ENCODE data around the gene ECHDC3. TPM values are rescaled to one million over a fixed set of nuclear protein-coding genes. Genes with fewer than 3 reads are reported as not detected.

Gene ECHDC3
- total RNA-seq, 1 donor, result 1.3 TPM

DNA sequence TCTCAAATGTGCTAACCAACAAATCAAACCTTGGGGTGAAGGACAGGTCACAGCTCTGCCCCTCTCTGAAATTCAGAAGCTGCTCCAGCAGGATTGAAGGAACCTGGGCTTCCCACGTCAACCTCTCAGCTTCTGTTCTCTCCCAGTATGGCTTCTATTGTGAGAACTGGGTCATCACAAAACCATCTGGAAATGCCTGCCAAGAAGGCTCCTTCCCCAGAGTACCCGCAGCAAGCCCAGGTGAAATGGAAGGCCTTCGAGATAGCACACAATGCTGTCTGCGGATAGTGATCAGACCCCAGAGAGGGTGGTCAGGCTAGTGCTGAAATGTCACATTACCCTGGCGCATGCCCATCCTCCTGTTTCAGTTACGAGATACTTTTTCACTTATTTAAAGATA, 64.5 kb downstream of the ECHDC3 start:
- no peak overlapping the region for H3K4me3 ChIP-seq (ENCODE audit: low read depth, low read length)
- no peak for TF ChIP-seq CTCF (IDR thresholded peaks at IDR 0.05; ENCODE audit: insufficient read depth, low read depth, low read length)
- no peak for DNase-seq (ENCODE audit: low read depth)

GRCh38 chr10:11808808-11809207, 66.6 kb downstream of the ECHDC3 start:
- no peak overlapping the region for H3K4me3 ChIP-seq (ENCODE audit: low read depth, low read length)
- no peak for DNase-seq (ENCODE audit: low read depth)
- TF ChIP-seq CTCF (IDR thresholded peaks at IDR 0.05; ENCODE audit: insufficient read depth, low read depth, low read length), result no peak

DNA sequence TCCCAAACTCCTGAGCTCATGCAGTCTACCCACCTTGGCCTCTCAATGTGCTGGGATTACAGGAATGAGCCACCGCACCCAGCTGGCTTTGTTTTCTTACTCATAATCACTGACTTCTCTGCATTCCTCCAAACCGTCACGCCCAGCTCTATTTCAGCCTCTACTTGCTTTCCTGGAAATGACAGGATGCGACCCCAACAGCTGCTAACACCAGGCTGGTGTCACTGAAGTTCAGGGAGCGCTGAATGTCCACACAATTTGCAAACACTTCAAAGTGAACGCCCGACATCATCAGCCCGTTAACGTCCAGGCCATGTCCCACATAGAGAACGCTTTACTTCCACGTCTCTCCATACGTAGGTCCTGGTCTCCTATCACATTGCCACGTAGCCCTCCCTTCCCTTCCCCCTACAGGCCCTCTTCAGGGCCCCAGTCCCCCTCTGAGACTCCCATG, 68.2 kb downstream of the ECHDC3 start:
- no peak overlapping the region for H3K4me3 ChIP-seq (ENCODE audit: low read depth, low read length)
- TF ChIP-seq CTCF (IDR thresholded peaks at IDR 0.05; ENCODE audit: insufficient read depth, low read depth, low read length), result no peak
- DNase-seq (ENCODE audit: low read depth), result peak; percentile 22

- H3K4me3 ChIP-seq (ENCODE audit: low read depth, low read length), result no peak overlapping the region
- no peak for TF ChIP-seq CTCF (IDR thresholded peaks at IDR 0.05; ENCODE audit: insufficient read depth, low read depth, low read length)
- DNase-seq (ENCODE audit: low read depth), result no peak
Observed at GRCh38 chr10:11810973-11811372, 68.8 kb downstream of the ECHDC3 start.

- no peak for DNase-seq (ENCODE audit: low read depth)
- no peak for TF ChIP-seq CTCF (IDR thresholded peaks at IDR 0.05; ENCODE audit: insufficient read depth, low read depth, low read length)
- H3K4me3 ChIP-seq (ENCODE audit: low read depth, low read length), result no peak overlapping the region
Observed at GRCh38 chr10:11813177-11813576, 71.0 kb downstream of the ECHDC3 start.

Other genes with a start within 250 kb of the ECHDC3 start
- 10.6 and 12.5 TPM in 2 replicates for gene USP6NL, start 130.7 kb upstream of the ECHDC3 start, total RNA-seq
- gene PROSER2, start 81.0 kb downstream of the ECHDC3 start, total RNA-seq, result 1.9 and 3.9 TPM in 2 replicates

Measured in fibroblast of villous mesenchyme (primary cell).